DOHH2 (cell line): ENCODE measurements around the gene INSC.

Source experiments
- H3F3A ChIP-seq: fragments of 200-600 bp; sonication (generic), shearing (Covaris generic); 2 replicates; pipeline ENCODE4 v1.6.0; 2016; ENCODE audit warnings: antibody characterized with exemption, mild to moderate bottlenecking; ENCODE audit not compliant: control insufficient read depth, insufficient read depth
- H3K27ac ChIP-seq: fragments of 200-600 bp; sonication (generic); 2 replicates; pipeline ENCODE4 v1.5.1; 2014; ENCODE audit warnings: low read depth, mild to moderate bottlenecking, low read length, moderate library complexity
- H3K27me3 ChIP-seq: fragments of 200-600 bp; sonication (generic); 2 replicates; pipeline ENCODE4 v1.6.1; 2014; ENCODE audit warnings: mild to moderate bottlenecking, low read length, mixed read lengths; ENCODE audit not compliant: control insufficient read depth
- H3K36me3 ChIP-seq: fragments of 200-600 bp; sonication (generic); 2 replicates; pipeline ENCODE4 v1.6.1; 2014; ENCODE audit warnings: mild to moderate bottlenecking, low read length, moderate library complexity, mixed read lengths; ENCODE audit not compliant: control insufficient read depth
- H3K4me1 ChIP-seq: fragments of 200-600 bp; sonication (generic); 2 replicates; pipeline ENCODE4 v1.6.1; 2014; ENCODE audit warnings: mild to moderate bottlenecking, low read length, mixed read lengths; ENCODE audit not compliant: control insufficient read depth
- H3K4me2 ChIP-seq: fragments of 200-600 bp; sonication (generic); 2 replicates; pipeline ENCODE4 v1.6.0; 2014; ENCODE audit warnings: mild to moderate bottlenecking, low read length, moderate library complexity
- H3K4me3 ChIP-seq: fragments of 200-600 bp; sonication (generic); 2 replicates; pipeline ENCODE4 v1.5.1; 2014; ENCODE audit warnings: mild to moderate bottlenecking, low read length, mixed read lengths
- H3K79me2 ChIP-seq: fragments of 200-600 bp; sonication (generic); 2 replicates; pipeline ENCODE4 v1.6.1; 2014; ENCODE audit warnings: mild to moderate bottlenecking, low read length, mixed read lengths; ENCODE audit not compliant: control insufficient read depth
- H3K9me2 ChIP-seq: fragments of 200-600 bp; sonication (generic); replicated peaks from 2 replicates; pipeline ENCODE4 v1.6.1; 2014; ENCODE audit warnings: mild to moderate bottlenecking, low read length, mixed read lengths; ENCODE audit not compliant: control insufficient read depth
- H3K9me3 ChIP-seq: fragments of 200-600 bp; sonication (generic); 2 replicates; pipeline ENCODE4 v1.6.1; 2014; ENCODE audit warnings: antibody characterized with exemption, low read length, mixed read lengths; ENCODE audit not compliant: control insufficient read depth, insufficient read depth
- H4K20me1 ChIP-seq: fragments of 200-600 bp; sonication (generic); 2 replicates; pipeline ENCODE4 v1.6.0; 2014; ENCODE audit warnings: low read depth, mild to moderate bottlenecking, antibody characterized with exemption, low read length, moderate library complexity; ENCODE audit not compliant: control insufficient read depth, insufficient read depth
- EZH2phosphoT487 ChIP-seq: fragments of 200-600 bp; sonication (generic); IDR thresholded peaks from 2 replicates; pipeline ENCODE4 v1.6.1; 2017; ENCODE audit warnings: borderline replicate concordance, mild to moderate bottlenecking, antibody characterized with exemption, low read length, moderate library complexity, mixed read lengths
- TF ChIP-seq, protein P1 (sequence below): fragments of 200-600 bp; sonication (generic); IDR thresholded peaks from one replicate; pipeline ENCODE4 v1.5.1; 2014; ENCODE audit warnings: antibody characterized with exemption, mild to moderate bottlenecking, low read depth, low read length; ENCODE audit not compliant: poor library complexity, severe bottlenecking

The INSC gene

DNA sequence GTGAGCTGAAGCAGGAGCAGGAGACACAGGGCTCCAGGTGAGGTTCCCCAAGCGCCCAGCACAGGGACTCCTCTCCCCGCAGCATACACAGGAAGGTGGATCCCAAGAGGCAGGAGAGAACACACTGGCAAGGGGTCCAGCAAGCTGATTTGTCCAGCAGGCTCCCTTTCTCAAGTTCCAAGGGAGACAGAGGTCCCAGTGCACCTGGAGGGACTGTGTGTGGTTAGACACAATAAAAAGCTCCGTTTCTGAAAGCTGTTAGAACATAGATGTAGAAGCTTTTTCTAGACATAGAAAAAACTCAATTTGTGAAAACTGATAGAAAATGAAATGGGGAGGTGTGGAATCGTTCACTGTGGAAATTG, 39.6 kb upstream of the INSC start:
- no peaks in the 10 kb centered on the region for H3K36me3 ChIP-seq
- H3K9me2 ChIP-seq: no peaks in the 10 kb centered on the region
- no peaks in the 10 kb centered on the region for H4K20me1 ChIP-seq
- no peak overlapping the region for H3K27ac ChIP-seq
- H3K79me2 ChIP-seq: no peaks in the 10 kb centered on the region
- no peaks in the 10 kb centered on the region for H3K9me3 ChIP-seq
- TF ChIP-seq, protein P1, sequence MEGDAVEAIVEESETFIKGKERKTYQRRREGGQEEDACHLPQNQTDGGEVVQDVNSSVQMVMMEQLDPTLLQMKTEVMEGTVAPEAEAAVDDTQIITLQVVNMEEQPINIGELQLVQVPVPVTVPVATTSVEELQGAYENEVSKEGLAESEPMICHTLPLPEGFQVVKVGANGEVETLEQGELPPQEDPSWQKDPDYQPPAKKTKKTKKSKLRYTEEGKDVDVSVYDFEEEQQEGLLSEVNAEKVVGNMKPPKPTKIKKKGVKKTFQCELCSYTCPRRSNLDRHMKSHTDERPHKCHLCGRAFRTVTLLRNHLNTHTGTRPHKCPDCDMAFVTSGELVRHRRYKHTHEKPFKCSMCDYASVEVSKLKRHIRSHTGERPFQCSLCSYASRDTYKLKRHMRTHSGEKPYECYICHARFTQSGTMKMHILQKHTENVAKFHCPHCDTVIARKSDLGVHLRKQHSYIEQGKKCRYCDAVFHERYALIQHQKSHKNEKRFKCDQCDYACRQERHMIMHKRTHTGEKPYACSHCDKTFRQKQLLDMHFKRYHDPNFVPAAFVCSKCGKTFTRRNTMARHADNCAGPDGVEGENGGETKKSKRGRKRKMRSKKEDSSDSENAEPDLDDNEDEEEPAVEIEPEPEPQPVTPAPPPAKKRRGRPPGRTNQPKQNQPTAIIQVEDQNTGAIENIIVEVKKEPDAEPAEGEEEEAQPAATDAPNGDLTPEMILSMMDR: no peak
- no peak for TF ChIP-seq EZH2phosphoT487
- H3K4me1 ChIP-seq: peaks cover 6% of the 10 kb centered on the region
- peaks cover under 1% of the 10 kb centered on the region; the same call in 1 of the 2 replicates for H3K27me3 ChIP-seq
- H3F3A ChIP-seq: no peaks in the 10 kb centered on the region
- no peak overlapping the region for H3K4me2 ChIP-seq
- no peak overlapping the region for H3K4me3 ChIP-seq

DNA sequence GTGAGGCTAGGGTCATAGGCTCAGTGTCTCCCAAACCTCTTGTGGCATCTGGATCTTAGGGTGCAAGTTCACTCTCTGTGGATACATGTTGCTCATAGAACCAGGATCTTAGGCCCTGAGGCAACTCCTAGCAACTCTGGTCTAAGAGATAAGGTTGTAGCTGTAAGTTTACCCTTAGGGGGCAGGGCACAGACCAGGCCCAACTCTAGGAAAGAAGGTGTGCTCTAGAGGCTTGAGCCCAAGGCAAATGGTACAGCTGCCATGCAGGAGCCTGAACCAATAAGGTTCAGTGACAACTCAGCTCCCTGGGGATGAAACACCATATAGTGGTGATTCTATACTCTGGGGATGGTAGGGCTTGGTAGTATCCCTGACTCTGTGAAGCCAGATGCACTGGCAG, 23.5 kb upstream of the INSC start:
- TF ChIP-seq, protein P1: no peak
- no peak for TF ChIP-seq EZH2phosphoT487
- no peaks in the 10 kb centered on the region for H3F3A ChIP-seq
- no peaks in the 10 kb centered on the region for H3K36me3 ChIP-seq
- no peak overlapping the region for H3K27ac ChIP-seq
- no peaks in the 10 kb centered on the region for H3K9me3 ChIP-seq
- no peak overlapping the region for H3K4me2 ChIP-seq
- H3K79me2 ChIP-seq: no peaks in the 10 kb centered on the region
- H3K4me3 ChIP-seq: no peak overlapping the region
- H3K9me2 ChIP-seq: no peaks in the 10 kb centered on the region
- H3K27me3 ChIP-seq: 0 out of 2 replicates have a peak, but pooled peaks cover 3% of the 10 kb centered on the region
- H4K20me1 ChIP-seq: no peaks in the 10 kb centered on the region
- H3K4me1 ChIP-seq: no peaks in the 10 kb centered on the region

DNA sequence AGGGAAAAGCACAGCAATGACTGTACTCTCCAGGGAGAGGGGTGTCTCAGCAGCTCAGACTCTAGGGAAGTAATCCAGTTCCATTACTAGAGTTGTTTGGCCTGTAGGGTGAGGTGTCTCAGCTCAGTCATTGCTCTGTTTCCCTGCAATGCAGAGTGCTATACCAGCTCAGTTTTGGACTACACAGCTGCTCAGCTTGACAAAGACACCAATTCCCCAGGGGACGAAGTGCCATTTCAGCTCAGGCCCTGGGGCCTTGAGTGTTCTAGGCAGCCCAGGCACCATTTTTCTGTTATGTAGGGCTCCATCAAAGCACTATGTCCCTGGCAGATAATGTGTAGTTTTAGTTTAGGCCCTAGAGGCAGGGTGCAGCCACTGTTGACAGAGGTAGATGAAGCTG, 23.1 kb upstream of the INSC start:
- Histone ChIP-seq H3K4me3 (no peak overlapping the region), H3K9me3 (no peaks in the 10 kb centered on the region), H3K27ac (no peak overlapping the region), H3K9me2 (no peaks in the 10 kb centered on the region), H3F3A (no peaks in the 10 kb centered on the region), H3K27me3 (0 out of 2 replicates have a peak, but pooled peaks cover 3% of the 10 kb centered on the region), H3K36me3 (no peaks in the 10 kb centered on the region), H3K4me1 (no peaks in the 10 kb centered on the region), H4K20me1 (no peaks in the 10 kb centered on the region), H3K79me2 (no peaks in the 10 kb centered on the region), H3K4me2 (no peak overlapping the region)
- TF ChIP-seq, protein P1: no peak
- TF ChIP-seq EZH2phosphoT487: no peak
